Erythroblast (primary cell): ENCODE measurements around the gene SPDYC.
"Not testable (repeated sequence)": the region's sequence is repeated elsewhere in the genome, so short reads cannot be mapped to it uniquely, and the experiment has no call there.

Experiments
- DNase-seq, 2 experiments: peaks; one replicate each; lab custom pipeline; 2025; lab: John Stamatoyannopoulos, UW
- GATA1 ChIP-seq: IDR thresholded peaks from 2 replicates; pipeline ENCODE4 v1.6.1; 2011; ENCODE audit warnings: low read depth, mild to moderate bottlenecking, control low read depth, low read length, moderate library complexity
- POLR2A ChIP-seq: IDR thresholded peaks from 2 replicates; pipeline ENCODE4 v1.6.1; 2011; ENCODE audit warnings: mild to moderate bottlenecking, low read length

The SPDYC gene

DNA sequence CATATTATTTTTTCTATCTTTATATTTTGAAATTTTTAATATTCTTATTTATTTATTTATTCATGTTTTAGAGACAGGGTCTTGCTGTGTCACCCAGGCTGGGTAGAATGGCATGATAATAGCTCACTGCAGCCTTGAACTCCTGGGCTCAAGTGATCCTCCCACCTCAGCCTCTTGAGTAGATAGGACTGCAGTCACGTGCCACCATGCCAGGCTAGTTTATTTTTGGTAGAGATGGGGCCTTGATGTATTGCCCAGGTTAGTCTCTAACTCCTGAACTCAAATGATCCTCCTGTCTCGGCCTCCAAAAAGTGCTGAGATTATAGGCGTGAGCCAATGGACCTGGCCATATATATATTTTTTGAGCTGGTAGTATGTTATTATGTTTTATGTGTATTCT lies 2.4 kb upstream of the SPDYC start:
- TF ChIP-seq POLR2A (no peak), GATA1 (no peak)

DNA sequence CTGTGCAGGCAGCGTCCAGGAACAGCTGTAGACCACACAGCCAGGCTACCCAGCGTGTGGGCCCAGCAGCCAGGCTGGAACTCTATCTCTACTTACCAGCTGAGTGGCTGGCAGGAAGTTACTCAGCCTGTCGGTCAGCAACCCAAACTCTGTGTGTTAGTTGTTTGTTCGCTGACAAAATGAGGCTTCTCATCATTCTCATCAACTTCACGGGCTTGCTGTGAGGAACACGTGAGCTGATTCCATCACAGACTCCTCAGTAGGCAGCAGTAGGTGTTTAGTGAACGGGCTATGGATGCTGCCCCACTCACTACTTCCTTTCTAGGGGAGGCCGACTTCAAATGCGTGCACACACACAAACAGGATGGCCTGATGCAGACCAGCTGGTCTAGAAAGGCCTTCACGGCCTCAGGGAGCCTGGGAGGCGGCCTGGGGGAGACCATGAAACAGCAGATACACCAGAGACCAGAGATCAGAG lies 830 bp upstream of the SPDYC start:
- TF ChIP-seq GATA1 = no peak
- peak; percentile 65 for TF ChIP-seq POLR2A
- DNase-seq = peak; percentile 39 to 58

More for the DNA sequence above, 2.4 kb upstream of the SPDYC start:
- no peak for DNase-seq

DNA sequence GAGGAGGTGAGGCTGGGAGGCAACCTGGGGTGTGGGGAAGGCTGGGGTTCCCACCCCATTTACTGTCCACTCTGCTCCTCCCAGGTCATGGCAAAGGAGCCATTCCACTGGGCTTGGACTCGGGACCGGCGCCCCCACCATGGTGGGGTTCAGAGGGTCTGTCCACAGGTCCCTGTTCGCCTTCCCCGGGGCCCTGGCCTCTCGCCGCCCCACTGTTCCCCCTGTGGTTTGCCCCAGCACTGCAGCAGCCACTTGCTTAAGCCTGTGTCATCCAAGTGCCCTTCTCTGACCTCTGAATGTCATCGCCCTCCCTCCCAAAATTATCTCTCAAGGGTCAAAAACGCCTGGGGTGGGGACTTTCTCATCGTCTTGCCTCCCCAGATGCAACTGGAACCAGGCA lies 2.6 kb downstream of the SPDYC start:
- TF ChIP-seq POLR2A (no peak), GATA1 (no peak)
- DNase-seq = peak; percentile 23 to 33

DNA sequence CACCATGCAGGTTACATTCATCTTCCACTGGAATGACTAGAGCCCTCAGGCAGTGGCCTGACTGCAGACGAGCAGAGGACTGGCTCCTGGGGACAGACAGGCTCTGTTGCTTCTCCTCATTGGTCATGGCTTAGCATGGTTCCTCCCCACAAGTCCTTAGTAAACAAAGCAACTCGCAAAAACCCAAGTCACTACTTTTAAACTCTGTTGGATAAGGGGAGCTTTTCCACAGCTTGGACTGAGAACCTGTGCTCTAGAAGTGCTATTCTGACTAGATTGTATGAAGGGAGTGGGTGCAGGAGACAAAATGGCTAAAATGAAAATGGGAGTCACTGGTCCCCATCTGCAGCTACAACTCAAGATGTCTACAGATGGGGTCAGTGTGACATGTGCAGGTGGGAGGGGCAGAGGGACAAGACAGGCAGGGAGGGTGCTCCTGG lies 4.6 kb downstream of the SPDYC start:
- not testable (repeated sequence) for DNase-seq

DNA sequence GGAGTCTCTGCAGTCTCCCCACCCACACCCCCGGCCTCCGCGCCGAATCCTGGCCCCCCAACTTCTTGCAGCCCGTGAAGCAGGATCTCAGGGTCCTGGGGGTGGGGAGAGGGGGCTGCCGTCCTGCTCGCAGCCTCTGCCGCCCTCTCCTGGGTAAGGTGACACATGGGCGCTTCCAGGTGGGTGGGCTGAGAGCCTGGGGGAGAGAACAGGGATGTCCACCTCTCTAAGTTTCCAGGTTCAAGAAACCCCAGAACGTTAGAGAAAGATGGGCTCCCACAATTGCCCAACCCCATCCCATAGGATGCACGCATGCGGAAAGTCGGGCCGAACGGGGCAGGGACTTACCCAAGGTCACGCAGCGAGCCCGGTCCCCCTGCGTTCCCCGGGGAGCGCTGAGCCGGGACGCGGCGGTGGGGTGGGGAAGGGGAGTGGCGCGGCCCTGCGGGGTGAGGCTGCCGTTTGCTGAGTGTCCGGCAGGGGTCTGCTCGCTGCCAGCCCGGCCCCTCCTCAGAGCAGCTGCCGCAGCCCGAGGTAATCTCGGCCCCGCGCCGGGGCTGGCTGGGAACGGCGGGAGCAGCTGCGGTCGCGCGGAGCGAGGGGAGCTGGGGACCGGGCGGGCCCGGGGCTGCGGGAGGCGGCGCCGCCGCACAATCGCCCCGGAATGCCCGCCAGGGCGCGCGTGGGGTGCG lies 11.0 kb downstream of the SPDYC start:
- TF ChIP-seq POLR2A (no peak), GATA1 (no peak)
- DNase-seq = peak; percentile 80 to 84

DNA sequence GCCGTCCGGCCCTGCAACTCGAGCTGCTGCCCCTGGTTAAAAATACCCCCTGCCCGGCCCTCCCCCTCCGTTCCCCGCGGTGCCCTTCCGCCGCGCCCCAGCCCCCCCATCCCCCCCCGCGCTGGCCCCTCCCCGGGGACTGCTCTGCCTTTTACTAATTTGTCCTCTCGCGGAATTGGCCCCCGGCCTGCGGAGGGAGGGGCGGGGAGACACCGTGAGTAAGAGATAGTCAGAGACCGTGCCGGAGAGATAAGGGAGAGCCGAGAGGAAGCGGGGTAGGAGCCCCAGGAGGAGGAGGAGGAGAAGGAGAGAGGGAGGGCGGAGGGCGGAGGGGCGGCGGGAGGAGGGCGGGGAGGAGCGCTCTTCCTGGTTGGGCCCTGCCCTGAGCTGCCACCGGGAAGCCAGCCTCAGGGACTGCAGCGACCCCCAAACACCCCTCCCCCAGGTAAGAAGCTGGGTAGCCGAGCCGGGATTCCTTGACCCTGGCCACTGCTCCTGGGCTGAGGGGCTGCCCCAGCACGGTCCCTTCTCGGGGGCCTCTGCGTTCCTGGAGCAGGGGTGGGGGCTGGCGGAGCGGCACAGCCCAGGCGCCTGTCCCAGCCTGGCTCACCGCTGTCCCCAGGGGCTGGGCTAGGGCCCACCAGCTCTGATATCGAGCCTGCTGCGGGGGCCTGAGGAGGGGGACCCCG lies 11.7 kb downstream of the SPDYC start, which contains the start of gene CAPN1:
TSS of gene CAPN1 (plus strand) at position 360 of the 689 bp plus-strand sequence. CDS start 774 bp downstream, outside the sequence.
- TF ChIP-seq GATA1 (no peak), POLR2A (peak; percentile 31)
- DNase-seq = peak; percentile 94 to 95

DNA sequence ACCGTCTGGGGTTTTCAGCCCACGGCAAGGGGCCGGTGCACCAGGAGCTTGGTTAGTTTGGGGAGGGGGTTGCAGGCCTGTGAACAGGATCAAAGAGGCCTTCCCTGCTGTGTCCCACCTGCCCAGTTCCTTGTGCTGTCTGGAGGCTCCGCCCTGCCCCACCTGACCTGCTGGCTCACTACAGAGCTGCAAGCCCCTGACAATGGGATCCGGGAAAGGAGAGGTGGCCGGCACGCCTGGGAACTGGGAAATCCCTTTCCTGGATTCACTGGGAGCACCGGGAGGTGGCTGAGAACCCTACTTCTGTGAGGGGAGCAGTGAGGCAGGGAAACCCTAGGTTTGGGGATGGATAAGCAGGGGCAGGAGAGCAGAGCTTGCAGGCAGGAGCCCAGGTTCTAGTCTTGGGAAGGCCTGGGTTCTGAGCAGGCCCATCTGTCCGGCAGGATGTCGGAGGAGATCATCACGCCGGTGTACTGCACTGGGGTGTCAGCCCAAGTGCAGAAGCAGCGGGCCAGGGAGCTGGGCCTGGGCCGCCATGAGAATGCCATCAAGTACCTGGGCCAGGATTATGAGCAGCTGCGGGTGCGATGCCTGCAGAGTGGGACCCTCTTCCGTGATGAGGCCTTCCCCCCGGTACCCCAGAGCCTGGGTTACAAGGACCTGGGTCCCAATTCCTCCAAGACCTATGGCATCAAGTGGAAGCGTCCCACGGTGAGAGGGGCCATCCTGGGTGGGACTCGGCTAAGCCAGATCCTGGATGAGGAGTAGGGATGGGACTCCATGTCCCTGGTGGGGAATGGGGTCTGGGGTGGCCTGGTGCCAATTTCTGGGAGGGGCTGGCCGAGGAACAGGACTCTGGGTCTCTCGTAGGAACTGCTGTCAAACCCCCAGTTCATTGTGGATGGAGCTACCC lies 12.5 kb downstream of the SPDYC start:
- DNase-seq = peak in 1 of 2 experiments; percentile 56
- TF ChIP-seq GATA1 (no peak), POLR2A (no peak)

DNA sequence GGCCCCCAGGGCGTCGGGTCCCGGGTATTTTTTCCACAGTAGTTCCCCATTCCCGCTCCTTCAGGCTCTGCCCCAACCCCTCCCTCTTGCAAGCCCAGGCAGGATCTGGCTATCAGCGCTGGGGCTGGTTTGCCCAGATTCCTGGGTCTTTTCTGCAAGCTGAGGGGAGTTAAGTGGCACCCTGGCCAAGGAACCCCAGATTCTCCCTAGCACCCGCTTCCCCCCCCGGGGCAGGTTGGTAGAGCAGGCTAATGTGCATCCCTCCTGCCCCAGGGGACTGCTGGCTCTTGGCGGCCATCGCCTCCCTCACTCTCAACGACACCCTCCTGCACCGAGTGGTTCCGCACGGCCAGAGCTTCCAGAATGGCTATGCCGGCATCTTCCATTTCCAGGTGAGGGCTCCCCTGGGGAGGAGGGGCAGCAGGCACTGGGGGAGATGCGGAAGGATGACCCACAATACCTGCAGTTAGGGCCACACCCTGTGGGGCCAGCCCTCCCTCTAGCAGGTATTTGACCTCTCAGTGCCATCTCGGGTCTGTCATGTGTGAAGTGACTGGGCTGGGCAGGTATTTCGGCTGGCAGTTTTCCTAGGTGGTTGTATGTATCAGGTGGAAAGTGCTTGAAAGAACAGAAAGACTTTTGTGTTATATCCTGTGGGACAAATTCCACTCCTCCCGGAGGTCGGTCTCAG lies 13.3 kb downstream of the SPDYC start:
- TF ChIP-seq POLR2A (no peak), GATA1 (no peak)
- DNase-seq = no peak

DNA sequence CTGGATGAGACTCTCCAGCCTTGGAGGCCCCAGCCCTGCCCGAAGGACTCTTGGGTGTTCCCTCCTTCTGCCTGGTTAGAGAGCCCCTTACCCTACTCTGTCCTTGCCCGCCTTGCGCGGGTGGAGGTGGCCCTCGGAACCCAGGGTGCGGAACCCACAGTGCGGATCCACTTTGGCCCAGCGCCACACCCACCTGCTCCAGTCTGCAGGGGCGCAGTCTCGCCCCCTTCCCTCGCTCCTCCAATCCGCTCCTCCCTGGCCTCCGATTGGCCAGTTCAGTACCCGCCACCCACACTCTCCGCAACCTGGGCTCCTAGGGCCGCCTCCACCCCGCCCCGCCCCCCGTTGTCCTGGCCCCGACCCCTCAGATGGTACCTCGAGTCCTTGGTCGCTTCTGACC lies 14.1 kb downstream of the SPDYC start:
- TF ChIP-seq GATA1 (no peak), POLR2A (no peak)
- DNase-seq = no peak

DNA sequence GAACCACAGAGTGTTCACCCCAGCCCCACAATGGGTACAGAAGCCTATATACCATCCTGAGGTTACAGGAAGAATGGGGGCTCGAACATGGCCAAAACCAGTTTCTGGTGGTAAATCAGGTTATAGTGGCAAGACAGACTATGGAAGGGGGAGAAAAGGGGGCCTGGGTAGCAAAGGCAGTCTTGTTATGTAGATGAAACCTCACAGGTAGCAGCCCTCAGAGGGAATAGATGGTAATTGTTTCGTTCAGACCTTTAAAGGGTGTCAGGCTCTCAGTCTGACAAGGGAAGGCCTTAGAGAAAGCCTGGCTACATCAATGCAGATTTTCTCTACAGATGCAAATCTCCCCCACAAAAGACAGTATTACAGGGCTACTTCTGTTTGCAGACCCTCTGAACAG lies 15.1 kb downstream of the SPDYC start:
- no peak for DNase-seq
- TF ChIP-seq GATA1 = no peak

DNA sequence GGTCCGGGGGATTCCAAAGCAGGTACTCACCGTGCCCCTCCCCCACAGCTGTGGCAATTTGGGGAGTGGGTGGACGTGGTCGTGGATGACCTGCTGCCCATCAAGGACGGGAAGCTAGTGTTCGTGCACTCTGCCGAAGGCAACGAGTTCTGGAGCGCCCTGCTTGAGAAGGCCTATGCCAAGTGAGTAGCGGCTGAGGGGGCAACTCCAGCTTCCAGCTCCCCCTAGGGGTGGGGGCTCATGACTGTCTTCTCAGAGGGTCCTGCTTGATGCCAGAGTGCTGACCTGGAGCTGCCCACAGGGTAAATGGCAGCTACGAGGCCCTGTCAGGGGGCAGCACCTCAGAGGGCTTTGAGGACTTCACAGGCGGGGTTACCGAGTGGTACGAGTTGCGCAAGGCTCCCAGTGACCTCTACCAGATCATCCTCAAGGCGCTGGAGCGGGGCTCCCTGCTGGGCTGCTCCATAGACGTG lies 15.9 kb downstream of the SPDYC start:
- no peak for DNase-seq
- TF ChIP-seq POLR2A (no peak), GATA1 (no peak)

DNA sequence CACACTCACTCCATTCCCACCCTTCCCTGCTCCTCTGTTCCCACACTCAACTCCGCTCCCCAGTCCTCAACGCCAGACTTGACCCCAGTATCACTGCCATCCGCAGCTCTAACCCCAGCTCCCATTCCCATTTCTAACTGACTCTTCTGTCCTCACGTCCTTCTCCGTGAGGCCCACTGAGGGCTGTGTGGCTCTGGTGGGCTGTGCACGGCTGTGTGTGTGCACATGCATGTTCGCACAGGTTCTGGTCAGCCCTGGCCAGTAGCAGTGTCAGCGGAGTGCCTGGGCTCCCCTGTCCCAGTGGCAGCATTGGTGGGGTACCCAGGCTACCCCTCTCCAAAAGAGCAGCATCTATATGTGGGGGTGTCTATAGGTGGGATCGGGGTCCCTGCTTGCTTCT lies 16.7 kb downstream of the SPDYC start:
- no peak for DNase-seq
- no peak for TF ChIP-seq GATA1
- TF ChIP-seq POLR2A = no peak

DNA sequence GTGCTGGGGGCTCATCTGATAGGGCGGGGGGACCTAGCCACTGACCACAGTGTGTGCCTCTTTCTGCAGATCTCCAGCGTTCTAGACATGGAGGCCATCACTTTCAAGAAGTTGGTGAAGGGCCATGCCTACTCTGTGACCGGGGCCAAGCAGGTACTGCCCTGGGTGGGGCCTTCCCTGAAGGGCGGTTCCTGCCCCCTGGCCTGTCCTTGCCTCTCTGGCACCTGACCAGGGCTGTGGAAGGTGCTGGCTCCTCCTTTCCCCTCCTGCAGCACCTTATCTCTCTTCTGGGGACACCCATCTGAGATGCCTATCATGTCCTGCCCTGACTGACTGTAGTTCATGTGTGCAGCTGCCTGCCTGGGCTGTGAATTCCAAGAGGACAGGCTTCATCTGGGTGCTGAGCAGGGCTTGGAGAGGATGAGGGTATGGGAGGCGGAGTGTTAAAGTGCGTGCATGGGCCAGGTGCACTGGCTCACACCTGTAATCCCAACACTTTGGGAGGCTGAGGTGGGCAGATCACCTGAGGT lies 17.2 kb downstream of the SPDYC start:
- TF ChIP-seq POLR2A (no peak), GATA1 (no peak)
- peak in 1 of 2 experiments; percentile 43 for DNase-seq
